ENCODE measurements around the gene SNX11.

SNX11 gene, protein sequence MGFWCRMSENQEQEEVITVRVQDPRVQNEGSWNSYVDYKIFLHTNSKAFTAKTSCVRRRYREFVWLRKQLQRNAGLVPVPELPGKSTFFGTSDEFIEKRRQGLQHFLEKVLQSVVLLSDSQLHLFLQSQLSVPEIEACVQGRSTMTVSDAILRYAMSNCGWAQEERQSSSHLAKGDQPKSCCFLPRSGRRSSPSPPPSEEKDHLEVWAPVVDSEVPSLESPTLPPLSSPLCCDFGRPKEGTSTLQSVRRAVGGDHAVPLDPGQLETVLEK

DNA sequence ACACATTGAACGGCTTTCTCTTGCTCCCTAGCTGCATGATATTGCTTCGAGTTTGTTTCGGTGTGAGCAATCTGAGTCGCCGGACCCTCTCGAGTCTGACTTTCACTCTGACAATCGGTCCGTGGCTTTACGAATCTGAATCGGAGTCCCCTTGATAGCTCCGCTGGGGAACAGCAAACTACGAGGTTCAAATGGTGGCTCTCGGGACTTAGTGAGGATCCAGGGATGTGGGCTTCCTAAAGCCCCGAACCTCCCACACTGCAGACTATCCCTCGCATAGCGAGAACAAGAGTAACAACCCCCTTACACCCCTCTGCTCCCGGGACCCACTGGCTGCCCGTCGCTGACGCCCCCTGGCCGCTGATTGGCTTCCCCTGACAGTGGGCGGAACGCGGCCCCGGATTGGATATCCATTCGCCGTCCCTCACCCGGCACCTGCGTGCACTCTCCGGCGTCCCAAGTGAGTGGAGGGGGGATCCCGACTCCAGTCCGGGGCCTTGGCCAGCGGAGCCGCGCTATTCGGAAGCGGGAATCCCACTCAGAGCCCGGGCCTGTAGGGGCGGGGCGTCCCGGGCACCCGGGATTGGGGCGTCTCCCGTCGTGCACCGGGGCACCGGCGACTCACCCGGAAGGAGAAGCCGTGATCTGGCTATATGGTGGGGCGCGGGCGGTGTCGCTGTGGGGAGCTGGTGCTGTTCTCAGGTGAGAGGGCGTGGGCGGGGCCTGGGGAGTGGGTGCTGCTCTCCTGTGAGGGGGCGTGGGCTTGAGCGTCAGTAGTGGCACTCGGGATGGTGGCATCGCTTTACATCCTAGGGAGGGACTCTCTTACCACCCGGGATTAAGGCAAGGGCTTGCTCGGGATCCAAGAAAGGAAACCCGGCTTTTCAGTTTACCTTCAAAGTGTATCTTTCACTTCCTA, at the start of gene SNX11:
TSS of gene SNX11 (plus strand) at position 630 of the 919 bp plus-strand sequence. CDS start 4,278 bp downstream, outside the sequence.
- no peak for TF ChIP-seq CTCF (IDR thresholded peaks at IDR 0.05)

- TF ChIP-seq CTCF (IDR thresholded peaks at IDR 0.05), result no peak
Observed at GRCh38 chr17:48058393-48059124, 49.0 kb upstream of the SNX11 start.

GRCh38 chr17:48059125-48059668, 48.4 kb upstream of the SNX11 start:
- no peak for TF ChIP-seq CTCF (IDR thresholded peaks at IDR 0.05)

DNA sequence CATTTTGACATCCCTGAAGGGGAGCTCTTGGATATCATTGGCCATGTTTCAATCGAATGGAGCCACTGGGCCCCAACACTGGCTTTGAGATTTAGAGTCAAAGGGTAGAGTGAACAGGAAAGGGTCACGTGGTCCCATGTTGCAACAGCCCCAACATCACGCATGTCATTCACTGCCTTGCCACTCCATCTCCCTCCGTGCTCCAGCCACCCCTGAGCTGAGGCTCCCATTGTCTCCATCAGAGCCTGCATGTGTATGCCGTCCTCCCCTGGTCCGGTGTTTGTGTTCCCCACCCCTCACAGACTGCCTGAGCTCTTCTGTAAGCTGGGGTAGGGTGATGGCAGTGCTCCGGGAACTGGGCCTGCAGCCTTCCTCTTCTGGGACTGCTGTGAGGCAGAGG, 47.3 kb upstream of the SNX11 start:
- TF ChIP-seq CTCF (IDR thresholded peaks at IDR 0.05), result no peak

DNA sequence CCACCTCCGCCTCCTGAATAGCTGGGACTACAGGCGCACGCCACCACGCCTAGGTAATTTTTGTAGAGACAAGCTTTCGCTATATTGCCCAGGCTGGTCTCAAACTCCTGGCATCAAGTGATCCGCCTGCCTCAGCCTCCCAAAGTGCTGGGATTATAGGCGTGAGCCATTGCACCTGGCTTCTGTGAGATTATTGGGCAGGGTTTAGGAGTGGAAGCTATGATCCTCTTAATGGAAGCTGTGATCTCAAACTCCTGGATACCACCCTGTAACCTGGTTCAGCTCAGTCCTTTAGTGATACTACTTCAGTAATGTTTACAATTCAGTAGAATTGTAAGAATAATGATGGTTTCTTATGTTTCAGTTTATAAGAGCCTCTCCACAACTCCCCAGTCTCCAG, 45.3 kb upstream of the SNX11 start:
- TF ChIP-seq CTCF (IDR thresholded peaks at IDR 0.05), result no peak

- no peak for TF ChIP-seq CTCF (IDR thresholded peaks at IDR 0.05)
Observed at GRCh38 chr17:48064638-48065037, 42.9 kb upstream of the SNX11 start.

DNA sequence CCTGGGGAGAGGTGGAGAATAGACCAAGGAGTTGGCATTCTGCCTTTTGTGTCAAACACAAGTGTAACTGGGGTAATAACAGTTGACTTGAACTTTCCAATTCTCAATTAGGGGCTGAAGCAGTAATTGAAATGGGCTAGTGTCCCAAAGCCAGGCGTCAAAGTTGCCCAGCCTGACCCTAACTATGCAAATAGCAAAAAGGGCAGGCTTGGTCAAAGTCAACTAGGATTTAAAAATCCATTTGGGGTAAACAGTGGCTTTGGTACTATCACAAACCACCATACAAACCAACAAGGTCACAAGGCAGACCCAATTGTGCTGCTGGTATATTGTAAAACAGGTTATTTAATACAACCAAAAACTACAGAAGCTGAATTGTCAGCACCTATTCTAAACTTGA, 41.4 kb upstream of the SNX11 start:
- TF ChIP-seq CTCF (IDR thresholded peaks at IDR 0.05), result no peak

All from LNCAP (cell line).